HEK293T (cell line): ENCODE results near the gene DPCD.

Experiments used
- CTCF ChIA-PET: fragments of 350-600 bp; formaldehyde crosslinking; extraction: SDS; loops from one replicate; lab custom pipeline; 2021; ENCODE audit warnings: antibody characterized with exemption, inconsistent platforms; lab: Yijun Ruan, JAX
- POLR2A ChIA-PET: fragments of 350-600 bp; formaldehyde crosslinking; extraction: SDS; loops from one replicate; lab custom pipeline; 2020; ENCODE audit warnings: antibody characterized with exemption, inconsistent platforms; lab: Yijun Ruan, JAX
- DNase-seq: peaks from one replicate; pipeline ENCODE4 v3.0.0; 2012; ENCODE audit warnings: mixed read lengths; ENCODE audit errors: extremely low spot score
- ARNT ChIP-seq: fragments of 450-650 bp; IDR thresholded peaks from 2 replicates; pipeline ENCODE4 v1.6.1; 2017; ENCODE audit warnings: mild to moderate bottlenecking
- BHLHE40 ChIP-seq: fragments of 450-650 bp; IDR thresholded peaks from 2 replicates; pipeline ENCODE4 v1.6.1; 2016; ENCODE audit warnings: mild to moderate bottlenecking, moderate library complexity, borderline replicate concordance
- CTBP1 ChIP-seq: fragments of 450-650 bp; IDR thresholded peaks from 2 replicates; pipeline ENCODE4 v1.6.1; 2016; ENCODE audit warnings: borderline replicate concordance
- ELF4 ChIP-seq: fragments of 450-650 bp; IDR thresholded peaks from 2 replicates; pipeline ENCODE4 v1.6.1; 2017; ENCODE audit warnings: antibody characterized with exemption
- FOXA1 ChIP-seq: fragments of 450-650 bp; IDR thresholded peaks from 2 replicates; pipeline ENCODE4 v1.6.1; 2016; ENCODE audit warnings: mild to moderate bottlenecking
- FOXK2 ChIP-seq: fragments of 450-650 bp; IDR thresholded peaks from 2 replicates; pipeline ENCODE4 v1.6.1; 2016; ENCODE audit warnings: mild to moderate bottlenecking
- FOXM1 ChIP-seq: fragments of 450-650 bp; IDR thresholded peaks from 2 replicates; pipeline ENCODE4 v1.6.1; 2017; ENCODE audit warnings: mild to moderate bottlenecking, borderline replicate concordance
- HDGF ChIP-seq: fragments of 450-650 bp; IDR thresholded peaks from 2 replicates; pipeline ENCODE4 v1.6.1; 2017; ENCODE audit warnings: antibody characterized with exemption, borderline replicate concordance
- L3MBTL2 ChIP-seq: fragments of 450-650 bp; conservative IDR thresholded peaks from 2 replicates; pipeline ENCODE4 v1.6.1; 2016; ENCODE audit warnings: mild to moderate bottlenecking
- LEF1 ChIP-seq: fragments of 450-650 bp; IDR thresholded peaks from 2 replicates; pipeline ENCODE4 v1.6.1; 2017; ENCODE audit warnings: mild to moderate bottlenecking, borderline replicate concordance
- NFRKB ChIP-seq: fragments of 450-650 bp; IDR thresholded peaks from 2 replicates; pipeline ENCODE4 v1.6.1; 2016; ENCODE audit warnings: mild to moderate bottlenecking, moderate library complexity
- SP1 ChIP-seq: fragments of 450-650 bp; IDR thresholded peaks from 2 replicates; pipeline ENCODE4 v1.6.1; 2017
- SUZ12 ChIP-seq: fragments of 450-650 bp; IDR thresholded peaks from 2 replicates; pipeline ENCODE4 v1.6.1; 2016; ENCODE audit warnings: mild to moderate bottlenecking
- TARDBP ChIP-seq: fragments of 450-650 bp; IDR thresholded peaks from 2 replicates; pipeline ENCODE4 v1.6.1; 2016
- ZNF384 ChIP-seq: fragments of 450-650 bp; IDR thresholded peaks from 2 replicates; pipeline ENCODE4 v1.6.1; 2016
- TF ChIP-seq, protein P1 (sequence below): fragments of 450-650 bp; IDR thresholded peaks from 2 replicates; pipeline ENCODE4 v1.6.1; 2016

DPCD gene

GRCh38 chr10:101573885-101574753, 14.0 kb upstream of the DPCD start:
- CTCF ChIA-PET: no interaction called here
- TF ChIP-seq ELF4 (no peak), FOXM1 (no peak), TARDBP (no peak), L3MBTL2 (no peak)
- TF ChIP-seq, protein P1, sequence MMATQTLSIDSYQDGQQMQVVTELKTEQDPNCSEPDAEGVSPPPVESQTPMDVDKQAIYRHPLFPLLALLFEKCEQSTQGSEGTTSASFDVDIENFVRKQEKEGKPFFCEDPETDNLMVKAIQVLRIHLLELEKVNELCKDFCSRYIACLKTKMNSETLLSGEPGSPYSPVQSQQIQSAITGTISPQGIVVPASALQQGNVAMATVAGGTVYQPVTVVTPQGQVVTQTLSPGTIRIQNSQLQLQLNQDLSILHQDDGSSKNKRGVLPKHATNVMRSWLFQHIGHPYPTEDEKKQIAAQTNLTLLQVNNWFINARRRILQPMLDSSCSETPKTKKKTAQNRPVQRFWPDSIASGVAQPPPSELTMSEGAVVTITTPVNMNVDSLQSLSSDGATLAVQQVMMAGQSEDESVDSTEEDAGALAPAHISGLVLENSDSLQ: no peak
- POLR2A ChIA-PET: no interaction called here
- no peak for DNase-seq

DNA sequence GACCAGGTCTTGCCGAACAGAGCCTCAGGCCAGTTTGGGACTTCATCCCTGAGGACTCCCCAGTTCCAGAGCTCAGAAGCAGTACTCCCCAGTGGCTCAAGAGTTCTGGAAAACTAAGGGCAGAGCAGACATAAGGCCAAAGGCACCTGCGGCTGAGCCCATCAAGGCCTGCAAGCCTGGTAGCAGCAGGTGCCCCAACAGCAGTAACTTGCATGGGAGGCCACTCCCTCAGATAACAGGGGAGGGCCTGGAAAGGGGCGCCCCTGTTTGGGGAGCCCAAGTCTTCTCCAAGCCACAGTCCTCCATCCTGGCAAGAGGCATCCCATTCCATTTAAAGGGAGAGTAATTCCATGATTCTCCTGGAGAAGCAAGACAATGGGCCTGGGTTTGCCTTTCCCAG, 13.0 kb upstream of the DPCD start:
- ChIA-PET CTCF (interaction anchor here (0.5 kb wide), 1 partner anchor 124 kb away, joined by 3 read pairs; no protein-coding TSS in a partner anchor), POLR2A (interaction anchor here (1.9 kb wide), 1 partner anchor 13 kb away, joined by 10 read pairs; the partner anchor contains the start of genes DPCD and POLL)
- DNase-seq: no peak
- TF ChIP-seq LEF1 (no peak), HDGF (no peak), SUZ12 (no peak), L3MBTL2 (no peak), FOXM1 (no peak)
- TF ChIP-seq, protein P1: no peak

- ChIA-PET CTCF (interaction anchor here (0.9 to 1.2 kb wide), 4 partner anchors 114 to 433 kb away, joined by 3 to 5 read pairs (median 4); no protein-coding TSS in a partner anchor), POLR2A (interaction anchor here (1.9 kb wide), 1 partner anchor 12 kb away, joined by 10 read pairs; the partner anchor contains the start of genes DPCD and POLL)
- no peak for TF ChIP-seq FOXK2
- TF ChIP-seq FOXA1: no peak
- no peak for TF ChIP-seq CTBP1
- TF ChIP-seq ZNF384: no peak
- no peak for TF ChIP-seq ARNT
- no peak for TF ChIP-seq L3MBTL2
- no peak for TF ChIP-seq NFRKB
- no peak for TF ChIP-seq ELF4
- no peak for TF ChIP-seq SP1
- TF ChIP-seq, protein P1: no peak
- no peak for TF ChIP-seq TARDBP
- no peak for DNase-seq
Observed at GRCh38 chr10:101575580-101576210, 12.4 kb upstream of the DPCD start.

DNA sequence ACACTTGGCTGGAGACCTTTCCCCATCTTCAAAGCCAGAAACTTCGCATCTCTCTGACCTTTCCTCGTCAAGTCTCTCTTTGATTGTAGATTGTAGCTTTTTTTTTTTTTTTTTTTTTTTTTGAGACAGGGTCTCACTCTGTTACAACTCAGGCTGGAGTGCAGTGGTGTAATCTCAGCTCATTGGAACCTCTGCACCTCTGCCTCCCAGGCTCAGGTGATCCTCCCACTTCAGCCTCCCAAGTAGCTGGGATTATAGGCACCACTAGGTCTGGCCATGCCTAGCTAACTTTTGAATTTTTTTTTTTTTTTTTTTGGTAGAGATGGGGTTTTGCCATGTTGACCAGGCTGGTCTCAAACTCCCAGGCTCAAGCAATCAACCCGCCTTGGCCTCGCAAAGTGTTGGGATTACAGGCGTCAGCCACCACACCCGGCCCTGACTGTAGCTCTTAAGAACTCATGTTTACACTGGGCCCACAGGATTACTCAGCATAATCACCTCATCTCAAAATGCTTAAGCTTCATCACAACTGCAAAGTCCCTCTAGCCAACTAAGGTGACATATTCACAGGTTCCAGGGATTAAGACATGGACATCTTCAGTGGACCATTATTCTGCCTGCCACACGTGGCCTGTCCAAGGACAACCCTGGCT, 11.8 kb upstream of the DPCD start:
- POLR2A ChIA-PET: interaction anchor here (1.9 kb wide), 1 partner anchor 11 kb away, joined by 10 read pairs; the partner anchor contains the start of genes DPCD and POLL
- TF ChIP-seq, protein P1: no peak
- no peak for TF ChIP-seq NFRKB
- TF ChIP-seq HDGF: no peak
- no peak for TF ChIP-seq LEF1
- no peak for TF ChIP-seq ZNF384
- TF ChIP-seq FOXA1: no peak
- no peak for TF ChIP-seq SP1
- TF ChIP-seq ARNT: no peak
- TF ChIP-seq L3MBTL2: no peak
- TF ChIP-seq BHLHE40: no peak
- no peak for DNase-seq
- CTCF ChIA-PET: interaction anchor here (0.9 to 1.2 kb wide), 4 partner anchors 113 to 434 kb away, joined by 3 to 5 read pairs (median 4); no protein-coding TSS in a partner anchor

DNA sequence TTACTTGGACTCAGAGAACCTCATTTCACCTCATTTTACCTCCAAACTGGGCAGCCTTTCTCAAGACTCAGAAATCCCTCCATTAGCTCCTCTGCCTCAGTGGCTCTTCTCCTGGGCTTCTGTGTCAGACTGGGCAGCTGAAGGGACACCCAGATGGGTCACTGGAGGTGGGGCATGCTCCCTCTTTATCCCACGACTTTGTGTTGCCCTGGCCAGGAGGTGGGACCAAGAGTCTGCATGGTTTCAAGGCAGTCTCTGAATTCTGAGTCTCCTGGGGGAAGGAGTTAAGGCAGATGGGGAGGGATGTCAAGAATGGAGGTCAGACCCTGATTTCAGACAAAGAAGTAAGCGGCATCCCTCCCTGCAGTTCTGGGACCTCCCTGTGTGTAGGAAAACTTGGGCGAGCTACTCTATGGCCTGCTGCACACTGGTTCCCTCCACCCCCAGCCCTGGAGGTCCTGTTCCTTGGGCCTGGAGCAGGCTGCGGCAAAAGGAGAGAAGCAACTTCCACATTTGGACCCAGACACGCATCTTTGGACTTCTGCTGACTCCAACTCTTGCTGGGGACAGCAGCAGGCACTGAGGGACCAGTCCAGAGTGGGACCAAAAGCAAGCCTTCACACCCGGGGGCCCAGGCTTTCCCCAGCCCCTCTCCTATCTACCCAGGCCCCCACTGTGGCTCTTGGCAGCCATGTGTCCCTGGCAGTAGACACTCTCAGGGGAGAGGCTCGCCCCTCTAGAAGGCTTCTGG, 10.8 kb upstream of the DPCD start:
- no peak for DNase-seq
- no peak for TF ChIP-seq BHLHE40
- TF ChIP-seq ZNF384: no peak
- TF ChIP-seq L3MBTL2: no peak
- TF ChIP-seq FOXA1: no peak
- ChIA-PET CTCF (no interaction called here), POLR2A (interaction anchor here (1.1 kb wide), 1 partner anchor 11 kb away, joined by 3 read pairs; the partner anchor contains the start of genes DPCD and POLL)
